GM10266 (cell line): ENCODE measurements around the gene ELMO1.

Experiments used
- DNase-seq: peaks from one replicate; pipeline ENCODE4 v3.0.0; 2012; ENCODE audit errors: extremely low spot score
- TF ChIP-seq, protein P1 (sequence below): IDR thresholded peaks from 2 replicates; pipeline ENCODE4 v1.5.1; 2012; ENCODE audit warnings: mild to moderate bottlenecking, low read depth; ENCODE audit not compliant: control insufficient read depth, insufficient read depth; ENCODE audit errors: missing control alignments

Gene ELMO1

GRCh38 chr7:37441386-37441760 is 7.3 kb downstream of the ELMO1 start:
- DNase-seq, result no peak
- TF ChIP-seq, protein P1, sequence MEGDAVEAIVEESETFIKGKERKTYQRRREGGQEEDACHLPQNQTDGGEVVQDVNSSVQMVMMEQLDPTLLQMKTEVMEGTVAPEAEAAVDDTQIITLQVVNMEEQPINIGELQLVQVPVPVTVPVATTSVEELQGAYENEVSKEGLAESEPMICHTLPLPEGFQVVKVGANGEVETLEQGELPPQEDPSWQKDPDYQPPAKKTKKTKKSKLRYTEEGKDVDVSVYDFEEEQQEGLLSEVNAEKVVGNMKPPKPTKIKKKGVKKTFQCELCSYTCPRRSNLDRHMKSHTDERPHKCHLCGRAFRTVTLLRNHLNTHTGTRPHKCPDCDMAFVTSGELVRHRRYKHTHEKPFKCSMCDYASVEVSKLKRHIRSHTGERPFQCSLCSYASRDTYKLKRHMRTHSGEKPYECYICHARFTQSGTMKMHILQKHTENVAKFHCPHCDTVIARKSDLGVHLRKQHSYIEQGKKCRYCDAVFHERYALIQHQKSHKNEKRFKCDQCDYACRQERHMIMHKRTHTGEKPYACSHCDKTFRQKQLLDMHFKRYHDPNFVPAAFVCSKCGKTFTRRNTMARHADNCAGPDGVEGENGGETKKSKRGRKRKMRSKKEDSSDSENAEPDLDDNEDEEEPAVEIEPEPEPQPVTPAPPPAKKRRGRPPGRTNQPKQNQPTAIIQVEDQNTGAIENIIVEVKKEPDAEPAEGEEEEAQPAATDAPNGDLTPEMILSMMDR, result no peak

GRCh38 chr7:37440738-37441385 is 7.8 kb downstream of the ELMO1 start:
- TF ChIP-seq, protein P1, result no peak
- DNase-seq, result no peak

- no peak for DNase-seq
- TF ChIP-seq, protein P1, result no peak
Measured at GRCh38 chr7:37439653-37440026, 9.0 kb downstream of the ELMO1 start.

GRCh38 chr7:37438906-37439652 is 9.6 kb downstream of the ELMO1 start:
- no peak for DNase-seq
- TF ChIP-seq, protein P1, result no peak

DNA sequence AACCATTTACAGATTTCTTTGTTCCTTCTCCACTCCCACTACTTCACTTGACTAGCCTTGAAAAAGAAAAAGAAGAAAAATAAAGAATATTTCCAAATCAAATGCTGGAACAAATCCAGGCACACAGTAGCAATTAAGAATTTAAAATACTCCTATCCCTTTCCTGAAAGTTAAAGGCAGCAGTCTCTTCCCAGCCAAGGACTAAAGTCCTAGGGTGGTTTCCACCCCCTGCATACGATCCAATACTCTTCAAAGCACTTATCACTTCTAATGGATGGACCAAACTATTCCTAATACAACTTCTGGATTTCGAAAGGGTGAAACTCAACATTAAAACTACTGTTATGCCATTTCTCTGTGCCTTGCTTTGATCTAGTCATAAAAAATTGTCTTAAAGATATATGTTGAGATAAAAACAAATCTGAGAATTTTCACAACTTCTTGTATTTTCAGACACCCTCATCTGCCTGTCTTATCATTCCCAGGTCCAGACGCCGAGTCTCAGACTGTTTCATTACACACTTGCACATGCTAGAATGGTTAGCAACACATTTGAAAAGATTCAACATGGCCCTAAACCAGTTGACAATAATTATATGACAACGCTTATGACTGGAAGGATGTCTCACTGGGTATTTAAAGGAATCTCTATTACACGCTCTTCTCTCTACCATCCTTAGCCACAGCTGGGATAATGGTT is 13.4 kb downstream of the ELMO1 start:
- DNase-seq, result no peak
- TF ChIP-seq, protein P1, result no peak

DNA sequence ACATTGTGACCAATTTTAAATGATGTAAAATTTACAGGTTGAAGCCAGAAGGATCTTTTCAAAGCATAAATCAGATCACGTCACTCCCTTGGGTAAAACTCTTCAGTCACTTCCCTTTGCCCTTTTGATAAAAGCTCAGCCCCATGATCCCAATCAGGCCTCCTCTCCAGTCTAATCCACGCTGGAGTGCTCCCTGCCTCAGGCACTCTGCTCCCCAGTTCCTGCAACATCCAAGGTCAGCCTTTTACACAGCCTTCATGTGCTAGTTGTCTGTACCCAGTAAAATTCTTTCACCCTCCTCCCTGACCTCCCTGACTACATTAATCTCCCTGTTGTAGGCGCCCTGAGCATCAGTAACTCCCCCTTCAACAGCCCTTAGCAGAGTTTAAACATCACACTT is 14.1 kb downstream of the ELMO1 start:
- no peak for DNase-seq
- TF ChIP-seq, protein P1, result no peak

- TF ChIP-seq, protein P1, result peak; percentile 13
- no peak for DNase-seq
Measured at GRCh38 chr7:37433166-37433565, 15.5 kb downstream of the ELMO1 start.
